Skin of body (tissue), 2 donors: ENCODE measurements around the gene KLHDC4. TPM values are rescaled to one million over a fixed set of nuclear protein-coding genes. Genes with fewer than 3 reads are reported as not detected.
"Not testable (repeated sequence)": the region's sequence is repeated elsewhere in the genome, so short reads cannot be mapped to it uniquely, and the experiment has no call there.

ENCODE experiments used
- DNase-seq: peaks from one replicate; lab custom pipeline; 2025; lab: John Stamatoyannopoulos, UW
- total RNA-seq: library from RNA; depleted of rRNA; stranded (reverse); fragments of >200 nt; gene quantifications from one replicate; pipeline ENCODE4 v1.2.3, GENCODE V29; 2014

The KLHDC4 gene
- total RNA-seq, 1 donor from 2014 or later: 18.7 TPM

- no peak for DNase-seq
Measured at GRCh38 chr16:87685766-87686165, 80.0 kb downstream of the KLHDC4 start.

GRCh38 chr16:87685405-87685755, 80.4 kb downstream of the KLHDC4 start:
- no peak for DNase-seq

- DNase-seq: no peak
Measured at GRCh38 chr16:87684711-87685404, 80.9 kb downstream of the KLHDC4 start.

GRCh38 chr16:87684106-87684677, 81.6 kb downstream of the KLHDC4 start:
- DNase-seq: no peak

GRCh38 chr16:87682852-87683399, 82.9 kb downstream of the KLHDC4 start:
- DNase-seq: no peak

DNA sequence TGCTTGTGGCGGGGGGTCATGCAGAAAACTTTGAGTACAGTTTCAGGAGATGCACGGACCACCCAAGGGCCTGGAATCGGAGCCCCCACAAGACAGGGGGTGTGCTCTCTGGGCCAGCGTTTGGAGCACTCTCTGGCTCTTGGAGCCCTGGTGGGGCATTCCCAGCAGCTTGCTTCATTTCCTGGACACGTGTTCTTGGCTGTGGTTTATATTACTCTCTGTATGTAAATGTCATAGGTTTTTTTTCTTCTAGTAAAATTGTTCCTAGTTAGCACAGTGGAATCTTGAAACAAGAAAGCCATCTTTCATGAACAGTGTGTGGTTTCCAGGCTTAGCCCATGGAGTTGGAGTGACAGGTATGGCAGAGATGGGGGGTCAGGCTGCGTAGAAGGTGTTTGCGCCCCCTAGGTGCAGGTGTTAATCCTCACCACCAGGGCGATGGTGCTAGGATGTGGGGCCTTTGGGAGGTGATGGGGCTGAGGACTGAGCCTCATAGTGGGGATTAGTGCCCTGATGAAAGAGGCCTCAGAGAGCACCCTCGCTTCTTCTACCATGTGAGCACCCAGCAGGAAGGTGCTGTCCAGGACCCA, 83.7 kb downstream of the KLHDC4 start:
- DNase-seq: peak; percentile 71

- DNase-seq: not testable (repeated sequence)
Measured at GRCh38 chr16:87681051-87681602, 84.7 kb downstream of the KLHDC4 start.

DNA sequence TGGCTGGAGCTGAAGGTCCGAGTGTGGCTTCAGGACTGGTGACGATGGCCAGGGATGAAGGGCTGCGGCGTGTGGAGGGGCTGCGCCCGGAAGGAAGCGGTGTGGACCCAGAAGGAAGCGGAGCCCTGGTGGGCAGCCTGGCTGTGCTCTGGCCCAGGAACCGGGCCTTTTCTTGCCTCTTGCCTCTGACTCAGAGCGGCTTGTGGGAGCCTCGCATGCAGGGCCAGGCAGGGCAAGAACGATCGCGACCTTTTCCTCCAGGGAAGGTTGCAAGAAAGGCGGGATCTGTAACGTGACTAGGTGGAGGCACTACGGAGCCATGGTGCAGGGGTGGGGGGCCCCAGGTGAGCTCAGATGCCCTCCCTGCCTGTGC, 85.5 kb downstream of the KLHDC4 start:
- no peak for DNase-seq

- DNase-seq: no peak
Measured at GRCh38 chr16:87679593-87680271, 86.1 kb downstream of the KLHDC4 start.

DNA sequence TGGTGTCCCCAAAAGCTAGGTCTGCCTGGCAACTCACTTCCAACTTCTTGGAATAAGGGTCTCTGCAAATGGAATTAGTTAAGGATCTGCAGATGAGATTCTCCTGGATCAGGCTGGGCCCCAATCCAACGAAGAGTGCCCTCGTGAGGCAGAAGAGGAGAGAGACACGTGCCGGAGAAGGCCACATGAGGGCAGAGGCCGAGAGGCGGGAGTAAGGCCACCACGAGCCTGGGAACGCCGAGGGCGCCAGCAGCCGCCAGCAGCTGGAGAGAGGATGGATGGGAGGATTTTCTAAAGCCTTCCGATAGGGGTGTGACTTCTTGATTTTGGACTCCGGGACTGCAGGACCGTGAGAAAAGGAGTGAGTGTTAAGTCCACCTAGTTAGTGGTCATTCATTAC, 87.2 kb downstream of the KLHDC4 start:
- no peak for DNase-seq

DNA sequence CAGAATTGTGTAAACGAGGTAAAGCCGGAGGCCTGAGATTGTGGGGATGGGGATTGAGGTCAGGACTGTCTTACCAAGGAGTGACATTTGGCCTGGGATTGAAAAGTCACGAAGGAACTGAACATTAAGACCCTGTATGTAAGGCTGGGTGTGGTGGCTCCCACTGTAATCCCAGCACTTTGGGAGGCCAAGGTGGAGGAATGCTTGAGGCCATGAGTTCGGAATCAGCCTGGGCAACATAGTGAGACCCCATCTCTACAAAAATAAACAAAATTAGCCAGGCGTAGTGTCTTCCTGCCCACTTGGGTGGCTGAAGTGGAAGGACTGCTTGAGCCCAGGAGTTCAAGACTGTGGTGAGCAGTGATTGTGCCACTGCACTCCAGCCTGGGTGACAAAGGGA, 88.0 kb downstream of the KLHDC4 start:
- no peak for DNase-seq

DNA sequence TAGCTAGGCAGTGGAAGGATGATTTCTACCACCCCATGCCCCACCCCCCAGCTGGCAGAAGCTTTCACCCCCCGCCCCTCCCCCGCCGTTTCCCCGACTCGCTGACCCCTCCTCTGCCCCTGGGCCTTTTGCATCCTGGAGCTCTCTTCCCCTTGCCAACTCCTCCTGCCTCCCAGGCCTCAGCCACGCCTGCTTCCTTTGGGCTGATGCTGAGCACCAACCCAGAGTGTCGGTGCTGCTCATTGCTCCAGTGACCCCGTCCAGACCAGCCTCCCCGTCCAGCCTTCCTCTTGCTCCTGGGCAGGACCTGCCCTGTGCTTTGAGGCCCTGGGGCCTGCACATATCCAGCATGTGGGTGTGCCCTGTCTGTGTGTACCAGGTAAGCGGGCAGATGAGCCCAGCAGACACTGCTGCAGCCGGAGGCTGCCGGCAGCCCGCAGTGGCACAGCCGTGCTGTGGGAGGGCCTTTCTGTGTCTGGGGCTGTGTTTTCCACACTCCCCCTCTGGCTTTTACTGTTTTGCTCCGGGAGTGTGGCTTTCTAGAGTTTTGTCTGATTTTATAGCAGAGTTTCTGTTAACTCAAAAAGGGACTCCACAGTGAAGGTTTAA, 90.6 kb downstream of the KLHDC4 start:
- DNase-seq: no peak

GRCh38 chr16:87674419-87674818, 91.4 kb downstream of the KLHDC4 start:
- no peak for DNase-seq

DNA sequence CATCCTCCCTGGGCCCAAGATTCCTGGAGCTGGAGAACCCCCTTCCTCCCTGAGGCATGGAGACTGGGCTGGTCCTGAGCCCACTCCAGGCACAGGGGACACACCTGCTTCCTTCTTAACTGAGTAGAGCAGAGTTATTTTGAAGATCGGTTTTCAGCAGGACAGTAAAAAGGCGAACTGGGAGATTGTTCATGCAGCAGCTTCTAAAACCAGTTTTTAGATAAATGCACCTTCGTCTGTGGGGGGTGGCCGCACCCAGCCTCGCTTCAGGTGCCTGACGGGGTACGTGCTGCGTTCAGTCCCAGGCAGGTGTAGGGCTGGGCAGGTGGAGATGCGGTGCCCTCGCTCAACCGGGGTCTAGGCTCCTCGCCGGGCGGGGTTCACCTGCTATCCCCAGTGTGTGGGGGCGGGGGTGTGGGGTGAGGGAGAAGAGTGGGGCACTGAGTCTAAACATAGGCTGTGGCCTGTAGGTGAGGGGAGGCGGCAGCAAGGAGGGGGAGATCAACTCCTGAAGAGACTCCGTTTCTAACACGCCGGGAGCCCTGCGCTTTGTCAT, 94.0 kb downstream of the KLHDC4 start:
- no peak for DNase-seq

GRCh38 chr16:87671221-87671620, 94.6 kb downstream of the KLHDC4 start:
- no peak for DNase-seq

- DNase-seq: no peak
Measured at GRCh38 chr16:87669672-87670071, 96.1 kb downstream of the KLHDC4 start.

- DNase-seq: no peak
Measured at GRCh38 chr16:87667946-87668345, 97.8 kb downstream of the KLHDC4 start.

GRCh38 chr16:87667443-87667842, 98.3 kb downstream of the KLHDC4 start:
- no peak for DNase-seq

DNA sequence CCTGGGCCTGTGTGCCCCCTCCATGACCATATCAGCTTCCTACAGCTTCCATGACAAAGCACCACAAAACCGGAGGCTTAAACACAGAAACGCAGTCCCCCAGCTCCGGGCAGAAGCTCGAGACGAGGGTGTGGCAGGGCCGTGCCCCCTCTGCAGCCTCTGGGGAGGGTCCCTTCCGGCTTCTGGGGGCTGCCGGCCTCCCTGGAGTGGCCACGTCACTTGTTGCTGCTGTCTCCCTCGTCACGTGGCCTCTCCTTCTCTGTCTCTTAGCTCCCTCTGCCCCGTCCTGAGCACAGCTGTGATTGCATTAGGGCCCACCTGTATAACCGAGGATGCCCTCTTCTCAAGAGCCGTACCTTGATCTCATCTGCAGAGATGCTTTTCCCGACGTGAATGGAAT, 98.9 kb downstream of the KLHDC4 start:
- no peak for DNase-seq

GRCh38 chr16:87665193-87665592, 100.6 kb downstream of the KLHDC4 start:
- DNase-seq: no peak

DNA sequence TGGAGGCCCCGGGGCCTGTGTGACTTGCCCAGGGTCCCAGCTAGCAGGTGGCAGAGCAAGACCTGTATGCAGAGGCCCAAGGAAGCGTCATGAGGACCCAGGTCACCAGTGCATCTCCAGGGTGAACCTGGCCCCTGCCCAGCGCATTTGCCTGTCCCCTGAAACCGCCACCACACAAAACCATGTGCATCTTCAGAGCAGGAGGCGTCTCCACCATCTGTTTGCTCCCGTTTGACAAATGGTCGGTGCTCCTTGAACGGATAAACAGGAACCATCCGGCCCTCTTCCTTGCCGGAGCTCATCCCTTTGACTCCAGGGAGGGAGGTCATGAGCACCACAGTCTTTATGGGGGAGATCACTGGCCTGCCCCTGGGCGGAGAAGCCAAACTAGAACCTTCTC, 101.0 kb downstream of the KLHDC4 start:
- DNase-seq: no peak
